Activated naive CD8-positive, alpha-beta T cell treated with anti-CD3 and anti-CD28 coated beads, Interleukin-2, amount 50 U/mL, for 24 hours (primary cell): ENCODE measurements around the gene LHFPL6.

Experiments
- ATAC-seq: fragments of 150-1000 bp; cut with Tn5 transposase; one replicate; pipeline ENCODE4 v1.10.0; 2021
- DNase-seq: peaks from one replicate; pipeline ENCODE4 v3.0.0; 2021
- H3K27ac Mint-ChIP-seq: one replicate; pipeline ENCODE4 v1.8.0; 2021; ENCODE audit warnings: mild to moderate bottlenecking, mixed read lengths
- H3K27me3 Mint-ChIP-seq: one replicate; pipeline ENCODE4 v1.8.0; 2021; ENCODE audit warnings: mixed read lengths
- H3K36me3 Mint-ChIP-seq: one replicate; pipeline ENCODE4 v1.8.0; 2021; ENCODE audit warnings: low read depth, mixed read lengths
- H3K4me1 Mint-ChIP-seq: one replicate; pipeline ENCODE4 v1.8.0; 2021; ENCODE audit warnings: mixed read lengths
- H3K4me3 Mint-ChIP-seq: one replicate; pipeline ENCODE4 v1.8.0; 2021; ENCODE audit warnings: mild to moderate bottlenecking, moderate library complexity, mixed read lengths
- H3K9me3 Mint-ChIP-seq: one replicate; pipeline ENCODE4 v1.8.0; 2021; ENCODE audit warnings: mixed read lengths

The LHFPL6 gene

DNA sequence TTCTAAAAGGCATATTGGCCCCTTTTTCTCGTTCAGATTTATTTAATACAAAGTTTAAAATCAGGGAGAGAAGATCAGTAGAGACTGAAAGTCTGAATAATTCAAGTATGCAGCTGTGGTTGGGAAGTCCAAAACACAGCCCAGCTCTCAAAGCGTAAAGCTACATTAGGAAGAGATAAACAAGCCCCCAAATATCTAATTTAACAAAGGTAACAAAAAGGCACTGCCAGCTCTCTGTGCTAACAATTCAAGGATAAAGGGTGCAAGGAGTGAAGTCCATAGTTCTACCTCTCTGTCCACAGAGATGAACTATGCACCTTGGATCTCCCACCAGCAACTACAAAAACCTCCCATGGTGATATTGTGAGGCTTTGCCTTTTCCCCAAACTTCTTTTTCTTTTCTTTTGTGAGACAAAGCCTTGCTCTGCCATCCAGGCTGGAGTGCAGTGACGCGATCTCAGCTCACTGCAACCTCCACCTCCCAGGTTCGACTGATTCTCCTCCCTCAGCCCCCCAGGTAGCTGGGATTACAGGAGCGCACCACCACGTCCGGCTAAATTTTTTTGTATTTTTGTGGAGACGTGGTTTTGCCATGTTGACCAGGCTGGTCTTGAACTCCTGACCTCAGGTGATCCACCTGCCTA, 104.4 kb downstream of the LHFPL6 start:
- Mint-ChIP-seq H3K36me3 (no peaks in the 10 kb centered on the region), H3K9me3 (no peaks in the 10 kb centered on the region), H3K4me1 (no peaks in the 10 kb centered on the region), H3K27me3 (peaks cover 3% of the 10 kb centered on the region), H3K27ac (no peak overlapping the region), H3K4me3 (no peak overlapping the region)
- no peak for DNase-seq
- no peak for ATAC-seq

DNA sequence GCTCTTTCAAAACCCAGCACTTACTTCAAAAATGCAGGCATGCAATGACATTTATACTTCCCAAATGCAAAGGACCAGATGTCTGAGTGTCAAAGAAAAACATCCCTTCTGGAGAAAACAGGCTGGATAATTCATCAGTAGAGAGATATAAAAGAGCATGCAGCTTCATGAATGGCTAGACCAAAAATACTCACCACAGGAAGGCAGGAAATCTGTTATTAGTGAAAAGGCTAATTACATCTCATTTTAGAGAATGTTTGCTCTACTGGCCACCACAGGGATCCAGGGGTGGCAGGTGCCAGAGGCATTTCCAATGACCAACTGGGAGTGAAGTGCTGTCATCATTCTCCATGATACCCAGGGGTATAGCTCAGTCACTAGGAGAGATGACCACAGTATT, 106.5 kb downstream of the LHFPL6 start:
- Mint-ChIP-seq H3K27me3 (peaks cover 3% of the 10 kb centered on the region), H3K27ac (no peak overlapping the region), H3K4me3 (no peak overlapping the region), H3K4me1 (no peaks in the 10 kb centered on the region), H3K36me3 (no peaks in the 10 kb centered on the region), H3K9me3 (no peaks in the 10 kb centered on the region)
- ATAC-seq (no peak), DNase-seq (no peak)

DNA sequence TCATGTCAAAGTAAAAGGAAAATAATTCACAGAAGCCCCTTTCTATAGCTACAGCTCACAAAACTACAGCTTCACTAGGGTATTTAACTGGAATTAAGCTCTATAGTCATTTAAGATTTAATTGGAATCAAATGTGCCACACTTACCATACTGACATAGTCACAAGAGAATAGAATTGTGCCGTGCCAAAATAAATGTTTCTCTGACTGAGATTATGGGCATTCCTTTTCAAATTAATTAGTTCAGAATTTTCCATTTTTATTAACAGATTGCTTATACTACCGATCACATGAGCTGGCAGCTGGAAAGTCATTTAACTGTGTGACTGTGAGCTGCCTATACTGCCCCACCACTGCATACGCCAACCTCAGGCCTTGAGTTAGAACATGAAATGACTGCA, 108.4 kb downstream of the LHFPL6 start:
- H3K9me3 Mint-ChIP-seq = no peaks in the 10 kb centered on the region
- no peak overlapping the region for H3K27ac Mint-ChIP-seq
- no peaks in the 10 kb centered on the region for H3K36me3 Mint-ChIP-seq

DNA sequence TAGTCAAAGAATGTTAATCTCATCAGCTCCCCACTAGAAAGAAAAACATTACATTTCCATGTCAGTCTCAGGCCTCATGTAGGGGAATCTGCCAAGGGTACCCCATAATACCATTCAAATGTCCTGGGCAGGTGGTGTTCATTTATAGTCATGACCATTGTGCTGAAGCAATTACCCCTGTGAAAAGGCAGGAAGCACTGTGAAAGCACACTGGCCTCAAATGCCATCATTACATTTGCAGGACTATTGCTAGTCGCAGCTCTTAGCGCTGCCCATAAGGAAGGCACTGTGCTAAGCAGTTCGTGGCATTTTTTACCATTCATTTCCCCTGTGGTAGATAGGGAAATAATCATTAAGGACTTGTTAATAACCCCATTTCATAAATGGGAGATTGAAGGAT, 109.0 kb downstream of the LHFPL6 start:
- no peaks in the 10 kb centered on the region for H3K4me1 Mint-ChIP-seq
- H3K9me3 Mint-ChIP-seq = no peaks in the 10 kb centered on the region
- H3K27me3 Mint-ChIP-seq = peaks cover 3% of the 10 kb centered on the region
- ATAC-seq (no peak), DNase-seq (no peak)
- H3K4me3 Mint-ChIP-seq = no peak overlapping the region
- H3K27ac Mint-ChIP-seq = no peak overlapping the region
- H3K36me3 Mint-ChIP-seq = no peaks in the 10 kb centered on the region

More for the DNA sequence above, 108.4 kb downstream of the LHFPL6 start:
- H3K4me3 Mint-ChIP-seq = no peak overlapping the region
- H3K27me3 Mint-ChIP-seq = peaks cover 3% of the 10 kb centered on the region
- no peaks in the 10 kb centered on the region for H3K4me1 Mint-ChIP-seq
- no peak for DNase-seq
- no peak for ATAC-seq

DNA sequence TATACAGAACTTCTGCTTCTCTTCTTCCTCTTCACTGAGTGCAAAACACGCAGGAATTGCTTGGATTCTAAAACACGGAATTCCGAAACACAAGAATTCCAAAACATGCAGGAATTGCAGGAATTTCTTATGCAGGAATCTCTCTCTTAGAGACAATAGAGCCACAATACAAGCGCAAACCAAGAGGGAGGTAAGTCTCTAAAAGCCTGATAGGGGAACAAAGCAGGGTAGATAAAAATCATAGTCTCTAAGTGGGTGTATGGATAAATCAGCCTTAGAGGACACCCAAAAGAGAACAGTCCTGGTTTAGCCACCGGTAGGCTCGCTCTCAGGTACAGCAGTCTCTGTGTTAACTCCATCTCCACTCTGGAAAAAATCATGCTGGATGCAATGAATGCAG, 112.9 kb downstream of the LHFPL6 start:
- no peak overlapping the region for H3K4me3 Mint-ChIP-seq
- no peaks in the 10 kb centered on the region for H3K36me3 Mint-ChIP-seq
- no peaks in the 10 kb centered on the region for H3K4me1 Mint-ChIP-seq
- H3K9me3 Mint-ChIP-seq = no peaks in the 10 kb centered on the region
- ATAC-seq (no peak), DNase-seq (no peak)
- no peak overlapping the region for H3K27ac Mint-ChIP-seq
- peaks cover 3% of the 10 kb centered on the region for H3K27me3 Mint-ChIP-seq

DNA sequence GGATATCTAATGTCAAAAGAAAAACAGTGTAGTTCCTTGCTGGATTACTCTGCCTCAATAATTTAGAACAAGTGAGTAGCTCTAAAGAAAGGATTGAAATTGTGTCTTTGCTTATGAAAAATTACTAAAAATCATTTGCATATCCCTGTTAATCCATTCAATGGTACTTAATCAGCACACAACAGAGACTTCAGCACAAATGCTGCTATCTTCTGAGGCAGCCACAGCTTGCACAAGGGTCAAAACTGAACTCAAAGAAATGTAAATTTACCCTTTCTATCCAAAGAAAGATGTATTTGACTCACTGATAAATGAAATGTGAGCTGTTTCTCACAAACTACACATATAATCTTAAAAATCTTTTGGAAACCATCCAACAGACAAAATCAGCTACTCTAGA, 116.2 kb downstream of the LHFPL6 start:
- ATAC-seq (no peak), DNase-seq (no peak)
- no peaks in the 10 kb centered on the region for H3K4me1 Mint-ChIP-seq
- no peaks in the 10 kb centered on the region for H3K36me3 Mint-ChIP-seq
- no peaks in the 10 kb centered on the region for H3K9me3 Mint-ChIP-seq
- no peak overlapping the region for H3K27ac Mint-ChIP-seq
- no peaks in the 10 kb centered on the region for H3K27me3 Mint-ChIP-seq
- H3K4me3 Mint-ChIP-seq = no peak overlapping the region

DNA sequence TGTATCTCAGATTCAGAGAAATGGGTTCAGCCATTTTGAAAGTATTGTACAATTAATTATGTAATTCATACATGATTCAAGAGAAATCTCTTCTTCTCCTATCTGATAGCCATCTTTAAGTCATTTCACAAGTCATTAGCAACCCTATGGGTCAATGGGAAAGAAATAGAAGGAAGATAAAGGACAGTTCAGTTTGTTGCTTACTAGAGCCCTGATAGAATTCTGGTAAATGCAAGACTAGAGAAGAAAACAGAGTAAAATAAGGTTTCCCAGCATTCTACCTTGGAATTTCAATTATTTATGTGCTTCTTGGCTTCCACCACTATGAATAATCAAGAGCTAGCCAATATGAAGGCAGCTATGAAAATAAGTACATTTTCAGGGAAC, 117.7 kb downstream of the LHFPL6 start:
- Mint-ChIP-seq H3K36me3 (no peaks in the 10 kb centered on the region), H3K4me1 (no peaks in the 10 kb centered on the region), H3K27ac (no peak overlapping the region), H3K27me3 (no peaks in the 10 kb centered on the region), H3K4me3 (no peak overlapping the region), H3K9me3 (no peaks in the 10 kb centered on the region)
- no peak for ATAC-seq
- DNase-seq = no peak

DNA sequence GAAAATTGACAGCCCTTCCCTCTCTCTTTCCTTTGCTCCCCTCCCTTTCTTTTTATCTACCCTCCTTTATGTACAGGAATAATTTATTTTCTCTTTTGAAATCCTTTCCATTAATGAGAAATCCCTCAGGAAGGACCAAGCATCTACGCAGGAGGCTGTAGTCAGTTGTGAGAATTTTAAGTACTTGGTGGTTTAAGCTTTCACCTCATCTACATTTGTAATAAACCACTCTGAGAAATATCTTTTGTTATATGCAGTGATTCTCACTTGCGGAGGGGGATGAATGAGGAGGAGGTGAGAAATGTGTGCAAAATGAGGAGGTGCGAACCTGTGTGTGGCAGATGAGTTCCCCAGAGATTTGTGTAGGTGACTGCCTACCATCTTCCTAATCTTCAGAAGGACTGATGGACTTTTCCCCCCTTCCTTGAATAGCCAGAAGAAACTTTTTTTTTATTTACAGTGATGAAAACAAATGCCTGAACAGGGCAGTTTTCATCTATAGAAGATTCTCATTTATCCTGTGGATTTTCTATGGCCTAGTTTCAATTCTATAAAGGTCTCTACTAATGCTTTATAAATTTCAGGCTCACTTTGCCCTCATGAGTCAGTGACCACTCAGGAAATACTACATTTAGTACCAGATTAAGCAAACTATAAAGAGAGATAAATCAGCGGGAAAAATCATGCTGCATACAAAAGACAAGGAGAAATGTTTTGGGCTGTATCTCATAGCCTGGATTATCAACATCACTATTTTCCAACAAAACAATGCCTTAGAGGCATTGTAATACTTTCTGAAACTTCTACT, 118.3 kb downstream of the LHFPL6 start:
- H3K27me3 Mint-ChIP-seq = no peaks in the 10 kb centered on the region
- H3K9me3 Mint-ChIP-seq = no peaks in the 10 kb centered on the region
- no peak overlapping the region for H3K4me3 Mint-ChIP-seq
- H3K27ac Mint-ChIP-seq = no peak overlapping the region
- no peaks in the 10 kb centered on the region for H3K36me3 Mint-ChIP-seq
- no peak for DNase-seq
- ATAC-seq = no peak
- no peaks in the 10 kb centered on the region for H3K4me1 Mint-ChIP-seq

DNA sequence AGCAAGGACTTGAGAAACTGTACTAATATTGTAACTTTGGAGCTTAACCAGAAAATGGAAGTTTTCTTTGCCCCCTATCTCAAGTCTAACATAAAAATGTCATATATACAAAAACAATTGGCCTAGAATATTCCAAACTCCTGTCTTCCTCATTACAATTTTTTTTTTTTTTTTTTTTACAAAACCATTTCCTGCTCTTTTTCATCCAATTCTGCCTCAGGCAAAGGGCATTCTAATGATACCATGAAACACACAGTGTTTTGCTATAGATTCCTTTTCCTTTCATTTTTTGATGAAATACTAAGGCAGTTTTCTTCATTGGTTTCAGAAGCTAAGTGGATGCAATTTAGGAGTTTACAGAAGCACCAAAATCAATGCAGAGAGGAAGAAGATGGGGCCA, 119.7 kb downstream of the LHFPL6 start:
- no peak for ATAC-seq
- no peak overlapping the region for H3K4me3 Mint-ChIP-seq
- H3K4me1 Mint-ChIP-seq = no peaks in the 10 kb centered on the region
- H3K36me3 Mint-ChIP-seq = no peaks in the 10 kb centered on the region
- no peak overlapping the region for H3K27ac Mint-ChIP-seq
- no peaks in the 10 kb centered on the region for H3K27me3 Mint-ChIP-seq
- no peak for DNase-seq
- H3K9me3 Mint-ChIP-seq = no peaks in the 10 kb centered on the region

DNA sequence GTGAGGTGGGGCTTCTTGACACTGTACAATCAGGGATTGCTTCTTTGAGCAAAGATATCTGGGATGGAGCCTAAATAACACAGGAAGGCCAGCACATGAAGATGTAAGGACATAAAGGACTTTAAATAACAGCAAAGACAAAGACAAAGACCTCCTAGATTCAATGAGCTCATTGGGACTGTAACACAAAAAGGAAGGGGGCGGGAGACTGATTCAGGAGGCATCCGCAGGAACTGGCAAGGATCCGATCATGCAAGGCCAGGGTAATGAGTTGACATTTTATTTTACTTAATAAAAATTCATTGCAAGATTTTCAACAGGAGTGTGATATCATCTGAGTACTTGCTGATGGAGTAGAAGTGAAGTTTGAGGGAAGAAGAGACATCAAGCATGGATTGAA, 121.5 kb downstream of the LHFPL6 start:
- H3K4me3 Mint-ChIP-seq = no peak overlapping the region
- no peaks in the 10 kb centered on the region for H3K4me1 Mint-ChIP-seq

DNA sequence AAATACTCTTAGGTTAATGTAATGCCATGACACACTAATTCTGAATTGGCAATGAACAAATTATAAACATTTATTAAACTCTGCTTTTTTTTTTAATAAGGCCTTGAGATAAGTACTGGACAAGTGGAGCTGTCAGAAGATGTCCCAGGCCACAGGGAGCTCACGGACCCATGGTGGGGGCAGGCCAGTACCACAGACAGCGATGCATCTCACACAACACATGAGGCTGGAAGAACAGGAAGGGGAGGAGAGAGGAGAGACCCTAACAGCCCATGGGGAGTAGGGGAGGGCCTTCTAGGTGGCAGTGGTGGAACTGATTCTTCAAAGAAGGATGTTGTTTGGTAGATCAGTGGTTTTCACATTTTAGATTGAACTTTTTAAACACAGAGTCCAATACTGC, 128.4 kb downstream of the LHFPL6 start:
- no peaks in the 10 kb centered on the region for H3K9me3 Mint-ChIP-seq
- H3K36me3 Mint-ChIP-seq = no peaks in the 10 kb centered on the region
- no peak overlapping the region for H3K4me3 Mint-ChIP-seq

More for the DNA sequence above, 121.5 kb downstream of the LHFPL6 start:
- H3K36me3 Mint-ChIP-seq = no peaks in the 10 kb centered on the region
- no peaks in the 10 kb centered on the region for H3K9me3 Mint-ChIP-seq
- ATAC-seq (no peak), DNase-seq (no peak)
- H3K27me3 Mint-ChIP-seq = no peaks in the 10 kb centered on the region
- no peak overlapping the region for H3K27ac Mint-ChIP-seq

DNA sequence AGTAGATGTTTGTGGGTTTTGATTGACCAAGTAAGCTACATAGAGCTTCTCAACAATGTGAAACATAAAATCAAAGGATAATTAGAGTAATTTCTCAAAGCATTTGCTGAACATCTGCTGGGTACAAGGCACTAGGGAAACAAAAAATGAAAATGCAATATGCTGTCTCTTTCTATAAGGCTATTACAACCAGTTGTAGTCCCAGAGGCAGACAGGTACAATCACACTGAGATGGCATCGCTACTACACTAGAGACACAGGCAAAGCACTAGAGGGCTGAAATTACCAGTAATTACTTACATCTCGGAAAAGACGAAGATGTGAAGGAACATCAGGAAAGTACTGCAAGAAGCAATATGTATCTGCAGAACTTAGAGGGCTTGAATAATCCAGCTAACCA, 133.3 kb downstream of the LHFPL6 start:
- H3K36me3 Mint-ChIP-seq = no peaks in the 10 kb centered on the region
- no peak overlapping the region for H3K4me3 Mint-ChIP-seq
- H3K27me3 Mint-ChIP-seq = peaks cover 13% of the 10 kb centered on the region
- H3K27ac Mint-ChIP-seq = no peak overlapping the region
- no peaks in the 10 kb centered on the region for H3K4me1 Mint-ChIP-seq
- DNase-seq (no peak), ATAC-seq (no peak)
- H3K9me3 Mint-ChIP-seq = no peaks in the 10 kb centered on the region

More for the DNA sequence above, 128.4 kb downstream of the LHFPL6 start:
- Mint-ChIP-seq H3K27ac (no peak overlapping the region), H3K27me3 (peaks cover 2% of the 10 kb centered on the region), H3K4me1 (no peaks in the 10 kb centered on the region)
- no peak for DNase-seq
- no peak for ATAC-seq

DNA sequence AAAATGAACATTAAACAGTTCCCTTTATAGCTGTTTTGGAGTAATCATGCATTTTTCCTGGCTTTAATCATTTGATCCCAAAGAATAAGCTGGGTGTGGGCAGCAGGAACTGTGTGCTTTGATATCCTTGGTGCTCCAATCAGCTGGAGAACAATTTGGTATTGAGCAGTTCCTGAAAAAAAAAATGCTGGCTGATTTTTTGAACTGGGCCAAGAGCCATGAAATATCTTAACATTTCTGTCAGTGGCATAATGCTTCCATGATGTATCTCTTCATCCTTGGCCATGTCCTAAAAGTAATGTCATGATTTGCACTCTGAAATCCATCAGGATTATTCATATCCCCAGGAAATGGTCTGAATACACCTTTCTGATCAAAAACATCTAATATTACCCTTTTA, 134.7 kb downstream of the LHFPL6 start:
- H3K4me3 Mint-ChIP-seq = no peak overlapping the region
- no peaks in the 10 kb centered on the region for H3K9me3 Mint-ChIP-seq
- no peak for ATAC-seq
- H3K36me3 Mint-ChIP-seq = no peaks in the 10 kb centered on the region
- H3K27ac Mint-ChIP-seq = no peak overlapping the region
- DNase-seq = no peak
- H3K4me1 Mint-ChIP-seq = no peaks in the 10 kb centered on the region
- peaks cover 11% of the 10 kb centered on the region for H3K27me3 Mint-ChIP-seq

DNA sequence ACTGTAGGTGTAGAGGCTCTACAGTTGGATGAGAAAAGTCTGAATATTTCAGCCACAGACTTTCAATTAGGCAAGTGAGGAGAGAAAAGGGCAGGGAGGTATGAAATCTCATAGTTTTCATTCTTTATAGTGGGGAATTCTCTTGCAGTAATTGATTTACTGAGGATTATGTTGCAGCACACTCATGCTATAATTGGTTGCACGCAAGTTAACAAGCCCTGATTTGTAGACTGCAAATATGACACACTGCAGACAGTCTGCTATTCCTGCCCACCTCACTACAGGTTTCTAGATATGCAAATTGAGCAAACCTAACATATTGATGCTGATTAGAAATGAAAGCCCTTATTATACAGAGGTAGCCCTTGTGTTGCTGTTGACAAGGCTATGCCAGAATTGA, 139.4 kb downstream of the LHFPL6 start:
- peaks cover 9% of the 10 kb centered on the region for H3K27me3 Mint-ChIP-seq
- ATAC-seq (no peak), DNase-seq (no peak)
- H3K4me3 Mint-ChIP-seq = no peak overlapping the region
- no peak overlapping the region for H3K27ac Mint-ChIP-seq
- no peaks in the 10 kb centered on the region for H3K9me3 Mint-ChIP-seq
- H3K36me3 Mint-ChIP-seq = no peaks in the 10 kb centered on the region
- H3K4me1 Mint-ChIP-seq = no peaks in the 10 kb centered on the region

DNA sequence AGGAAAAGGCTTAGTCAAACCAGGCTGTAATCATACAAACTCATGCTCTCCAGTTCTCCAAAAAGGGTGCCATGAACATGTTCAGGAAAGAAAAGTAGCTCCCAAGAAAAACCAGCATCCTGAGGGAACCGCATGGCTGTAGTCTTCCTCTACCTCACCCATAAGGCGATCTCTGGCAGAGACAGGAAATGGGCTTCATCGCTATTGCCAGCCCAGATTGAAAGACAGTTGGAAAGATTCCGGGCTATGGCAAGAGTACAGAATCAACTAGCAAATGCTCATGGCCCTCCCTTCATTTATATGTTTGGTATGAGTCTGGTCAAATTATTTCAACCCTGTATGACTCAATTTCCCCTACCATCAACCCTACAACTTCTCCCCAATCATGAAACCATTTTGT, 140.1 kb downstream of the LHFPL6 start:
- Mint-ChIP-seq H3K27me3 (peaks cover 10% of the 10 kb centered on the region), H3K27ac (no peak overlapping the region), H3K4me1 (no peaks in the 10 kb centered on the region), H3K36me3 (no peaks in the 10 kb centered on the region), H3K9me3 (no peaks in the 10 kb centered on the region), H3K4me3 (no peak overlapping the region)
- ATAC-seq (no peak), DNase-seq (no peak)
